Small intestine (tissue), 7 donors: ENCODE data around the gene STIM1. TPM values are rescaled to one million over a fixed set of nuclear protein-coding genes. Genes with fewer than 3 reads are reported as not detected.

ENCODE experiments used
- DNase-seq, 2 donors: peaks; one replicate each; pipeline versions ENCODE4 v3.0.0 to v3.0.0-alpha.2; 2013
- FAIRE-seq: peaks from 2 replicates; lab custom pipeline; 2012; peaks lifted over from hg19 to GRCh38; lab: Jason Lieb, UNC
- H3K27ac ChIP-seq, 3 donors: one replicate each; pipeline ENCODE4 v1.5.1; 2013; ENCODE audit warnings: low read length in 2 of 3, mild to moderate bottlenecking in 2 of 3, control low read depth in 1 of 3, inconsistent platforms in 1 of 3, low read depth in 1 of 3, moderate library complexity in 1 of 3
- H3K27me3 ChIP-seq, 3 donors: one replicate each; pipeline ENCODE4 v1.6.1; 2013; ENCODE audit warnings: low read length in 3 of 3, inconsistent platforms in 1 of 3; ENCODE audit not compliant: control insufficient read depth in 3 of 3, insufficient read depth in 3 of 3
- H3K36me3 ChIP-seq, 3 donors: one replicate each; pipeline ENCODE4 v1.6.1; 2013; ENCODE audit warnings: low read length in 3 of 3, inconsistent platforms in 1 of 3, low read depth in 1 of 3, mild to moderate bottlenecking in 1 of 3, moderate library complexity in 1 of 3; ENCODE audit not compliant: control insufficient read depth in 3 of 3, insufficient read depth in 2 of 3
- H3K4me1 ChIP-seq, 3 donors: one replicate each; pipeline ENCODE4 v1.6.1; 2013; ENCODE audit warnings: low read length in 2 of 3, inconsistent platforms in 1 of 3, low read depth in 1 of 3, mild to moderate bottlenecking in 1 of 3, moderate library complexity in 1 of 3; ENCODE audit not compliant: control insufficient read depth in 3 of 3, insufficient read depth in 2 of 3
- H3K4me3 ChIP-seq, 3 donors: one replicate each; pipeline ENCODE4 v1.5.1; 2013; ENCODE audit warnings: low read length in 3 of 3, control low read depth in 1 of 3, inconsistent platforms in 1 of 3, low read depth in 1 of 3, mild to moderate bottlenecking in 1 of 3, moderate library complexity in 1 of 3
- H3K9me3 ChIP-seq, 2 donors: one replicate each; pipeline ENCODE4 v1.6.1; 2013; ENCODE audit warnings: low read depth in 1 of 2, low read length in 1 of 2; ENCODE audit not compliant: control insufficient read depth in 2 of 2, insufficient read depth in 1 of 2
- WGBS, 3 donors: extraction: QIAGEN DNeasy Blood & Tissue Kit; methylation state at CpG; one replicate each; pipeline ENCODE4 v1.1.7; 2013; 5-methylcytosine and 5-hydroxymethylcytosine counted together
- polyA plus RNA-seq, 4 donors: library from polyadenylated mRNA; stranded (reverse) in 3 of 4; unstranded in 1 of 4; fragments of 200-250 nt in 3 of 4; fragments of 120-200 nt in 1 of 4; gene quantifications; one replicate each; pipeline versions ENCODE4 v1.2.1 to v1.2.3, GENCODE V29; 2013
- donor health status: healthy with polysubstance abuse.
- donor health status: control.
- donor health status: control.
- donor health status: Bipolar disorder and iron deficiency.
- donor health status: healthy.

STIM1 gene
- polyA plus RNA-seq, 4 donors: 5.6 to 27.9 (median 11.7) TPM

GRCh38 chr11:3861683-3862082, 6.2 kb downstream of the STIM1 start:
- H3K9me3 ChIP-seq: no peaks in the 10 kb centered on the region
- no peak overlapping the region for H3K27ac ChIP-seq
- WGBS, 3 donors: 45 to 75% (median 55%) methylated on average over 1 of the region's 1 CpG
- peaks cover 0 to 4% (median 0%) of the 10 kb centered on the region in 3 donors for H3K36me3 ChIP-seq
- peaks cover 16 to 56% (median 29%) of the 10 kb centered on the region in 3 donors for H3K4me1 ChIP-seq
- no peaks in the 10 kb centered on the region for H3K27me3 ChIP-seq
- FAIRE-seq (no peak), DNase-seq (no peak)
- no peak overlapping the region for H3K4me3 ChIP-seq

GRCh38 chr11:3865388-3866193, 10.1 kb downstream of the STIM1 start:
- no peaks in the 10 kb centered on the region for H3K36me3 ChIP-seq
- no peak for DNase-seq
- peaks cover 14 to 46% (median 31%) of the 10 kb centered on the region in 3 donors for H3K4me1 ChIP-seq
- H3K27me3 ChIP-seq: no peaks in the 10 kb centered on the region
- FAIRE-seq: no peak
- peak overlapping the region; percentile 16 to 66 (median 24) for H3K27ac ChIP-seq
- 44 to 56% (median 54%) methylated on average over 3 of the region's 3 CpGs for WGBS, 3 donors
- H3K9me3 ChIP-seq: no peaks in the 10 kb centered on the region
- no peak overlapping the region for H3K4me3 ChIP-seq

GRCh38 chr11:3866206-3866605, 10.7 kb downstream of the STIM1 start:
- Histone ChIP-seq H3K9me3 (no peaks in the 10 kb centered on the region), H3K4me3 (no peak overlapping the region), H3K27ac (peak overlapping the region in 1 of 3 donors; percentile 40), H3K27me3 (no peaks in the 10 kb centered on the region), H3K4me1 (peaks cover 11 to 42% (median 31%) of the 10 kb centered on the region in 3 donors), H3K36me3 (no peaks in the 10 kb centered on the region)
- FAIRE-seq (no peak), DNase-seq (peak; percentile 64 to 74)
- 64 to 70% (median 68%) methylated on average over 5 of the region's 5 CpGs for WGBS, 3 donors

- no peak for DNase-seq
- Histone ChIP-seq H3K27ac (peak overlapping the region in 1 of 3 donors; percentile 67), H3K36me3 (no peaks in the 10 kb centered on the region), H3K27me3 (no peaks in the 10 kb centered on the region), H3K4me1 (peaks cover 11 to 39% (median 28%) of the 10 kb centered on the region in 3 donors), H3K9me3 (no peaks in the 10 kb centered on the region), H3K4me3 (no peak overlapping the region)
- no peak for FAIRE-seq
Observed at GRCh38 chr11:3866836-3867208, 11.4 kb downstream of the STIM1 start.

- H3K4me3 ChIP-seq: no peak overlapping the region
- FAIRE-seq (no peak), DNase-seq (peak; percentile 61 to 64)
- 27 to 44% (median 34%) methylated on average over 6 of the region's 6 CpGs for WGBS, 3 donors
- H3K27me3 ChIP-seq: no peaks in the 10 kb centered on the region
- H3K4me1 ChIP-seq: peaks cover 11 to 38% (median 24%) of the 10 kb centered on the region in 3 donors
- no peaks in the 10 kb centered on the region for H3K36me3 ChIP-seq
- H3K27ac ChIP-seq: peak overlapping the region; percentile 44 to 67 (median 49)
- no peaks in the 10 kb centered on the region for H3K9me3 ChIP-seq
Observed at GRCh38 chr11:3867209-3868091, 12.0 kb downstream of the STIM1 start.

GRCh38 chr11:3873712-3874349, 18.4 kb downstream of the STIM1 start:
- Histone ChIP-seq H3K27ac (no peak overlapping the region), H3K4me1 (peaks cover 0 to 12% (median 4%) of the 10 kb centered on the region in 3 donors), H3K36me3 (no peaks in the 10 kb centered on the region), H3K4me3 (no peak overlapping the region), H3K27me3 (no peaks in the 10 kb centered on the region), H3K9me3 (no peaks in the 10 kb centered on the region)
- DNase-seq: no peak
- no peak for FAIRE-seq
- 87 to 100% (median 95%) methylated on average over 2 of the region's 2 CpGs for WGBS, 3 donors

GRCh38 chr11:3876613-3877012, 21.1 kb downstream of the STIM1 start:
- FAIRE-seq: no peak
- Histone ChIP-seq H3K27me3 (no peaks in the 10 kb centered on the region), H3K36me3 (no peaks in the 10 kb centered on the region), H3K4me3 (no peak overlapping the region), H3K27ac (no peak overlapping the region), H3K9me3 (no peaks in the 10 kb centered on the region), H3K4me1 (peaks cover 10 to 28% (median 16%) of the 10 kb centered on the region in 3 donors)
- 85 to 96% (median 87%) methylated on average over 3 of the region's 3 CpGs for WGBS, 3 donors
- no peak for DNase-seq
